DND-41 (cell line): ENCODE data around the gene STT3B.

Source experiments
- ATAC-seq: fragments of 200-7000 bp; cut with Tn5 transposase; 3 replicates; pipeline ENCODE4 v1.9.1; 2021; ENCODE audit warnings: low read depth; ENCODE audit not compliant: insufficient read depth
- DNase-seq: peaks from one replicate; pipeline ENCODE4 v3.0.0-alpha.2; 2020
- H2AFZ ChIP-seq: 2 replicates; pipeline ENCODE4 v1.6.0; 2012; ENCODE audit warnings: low read depth, low read length
- H3K27ac ChIP-seq: 2 replicates; pipeline ENCODE4 v1.5.1; 2012; ENCODE audit warnings: low read length, inconsistent platforms
- H3K27me3 ChIP-seq: fragments of 200-600 bp; sonication (generic); 2 replicates; pipeline ENCODE4 v1.6.0; 2012; ENCODE audit warnings: low read length, mild to moderate bottlenecking, inconsistent platforms; ENCODE audit not compliant: insufficient read depth, poor library complexity
- H3K36me3 ChIP-seq: 2 replicates; pipeline ENCODE4 v1.5.1; 2012; ENCODE audit warnings: low read length, inconsistent platforms; ENCODE audit not compliant: insufficient read depth
- H3K4me1 ChIP-seq: 2 replicates; pipeline ENCODE4 v1.5.1; 2012; ENCODE audit warnings: mild to moderate bottlenecking, low read length; ENCODE audit not compliant: insufficient read depth
- H3K4me2 ChIP-seq: 2 replicates; pipeline ENCODE4 v1.6.0; 2012; ENCODE audit warnings: mild to moderate bottlenecking, moderate library complexity, low read length, inconsistent platforms; ENCODE audit not compliant: insufficient read depth
- H3K4me3 ChIP-seq, 2 experiments: fragments of 200-600 bp in 1 of 2; shearing (Covaris generic) in 1 of 2; 2 replicates each; pipeline ENCODE4 v1.5.1; 2012 to 2016; ENCODE audit warnings: inconsistent platforms in 2 of 2, low read length in 2 of 2, mild to moderate bottlenecking in 2 of 2, low read depth in 1 of 2, moderate library complexity in 1 of 2
- H3K79me2 ChIP-seq: 2 replicates; pipeline ENCODE4 v1.6.0; 2012; ENCODE audit warnings: low read length, inconsistent platforms; ENCODE audit not compliant: insufficient read depth
- H3K9ac ChIP-seq: 2 replicates; pipeline ENCODE4 v1.6.0; 2012; ENCODE audit warnings: low read depth, mild to moderate bottlenecking, inconsistent platforms, low read length, moderate library complexity
- H3K9me3 ChIP-seq: 2 replicates; pipeline ENCODE4 v1.5.1; 2012; ENCODE audit warnings: low read length, moderate library complexity, mild to moderate bottlenecking, inconsistent platforms; ENCODE audit not compliant: insufficient read depth, severe bottlenecking
- H4K20me1 ChIP-seq: 2 replicates; pipeline ENCODE4 v1.6.0; 2012; ENCODE audit warnings: low read length; ENCODE audit not compliant: insufficient read depth
- CTCF ChIP-seq: IDR thresholded peaks from 2 replicates; pipeline ENCODE4 v1.5.1; 2012; ENCODE audit warnings: borderline replicate concordance, low read length, moderate library complexity, mild to moderate bottlenecking; ENCODE audit not compliant: poor library complexity, severe bottlenecking; ENCODE audit errors: extremely low read depth
- EZH2 ChIP-seq: IDR thresholded peaks from 3 replicates; pipeline ENCODE4 v1.6.1; 2012; ENCODE audit warnings: borderline replicate concordance, low read depth, mild to moderate bottlenecking, moderate library complexity, low read length, inconsistent platforms; ENCODE audit not compliant: severe bottlenecking

Gene STT3B

GRCh38 chr3:31576521-31576920 lies 43.8 kb downstream of the STT3B start:
- H3K4me3 ChIP-seq = no peak overlapping the region
- peaks cover 97% of the 10 kb centered on the region for H3K79me2 ChIP-seq
- no peak overlapping the region for H3K27ac ChIP-seq
- no peaks in the 10 kb centered on the region for H3K27me3 ChIP-seq
- H3K36me3 ChIP-seq = peaks cover 57% of the 10 kb centered on the region
- no peak overlapping the region for H2AFZ ChIP-seq
- no peak for ATAC-seq
- peaks cover 22% of the 10 kb centered on the region for H3K4me1 ChIP-seq
- H3K9me3 ChIP-seq = no peaks in the 10 kb centered on the region
- H4K20me1 ChIP-seq = peaks cover 58% of the 10 kb centered on the region
- no peak overlapping the region for H3K9ac ChIP-seq
- no peak overlapping the region for H3K4me2 ChIP-seq
- DNase-seq = no peak
- no peak for TF ChIP-seq EZH2
- TF ChIP-seq CTCF = no peak

DNA sequence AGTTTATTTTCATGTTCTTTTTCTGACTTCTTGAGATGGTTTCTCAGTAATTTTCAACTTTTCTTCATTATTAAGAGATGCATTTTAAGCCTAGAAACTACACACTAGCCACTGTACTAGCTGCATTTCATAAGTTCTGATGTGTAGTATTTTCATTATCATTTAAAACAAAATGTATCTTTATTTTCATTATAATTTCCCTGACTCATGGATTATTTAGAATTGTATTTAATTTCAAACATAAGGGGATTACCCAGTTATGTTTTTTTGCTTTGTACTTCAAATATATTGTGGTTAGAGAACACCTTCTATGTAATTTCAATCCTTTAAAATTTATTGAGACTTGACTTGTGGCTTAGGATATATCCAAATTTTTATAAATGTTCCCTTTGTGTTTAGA lies 44.5 kb downstream of the STT3B start:
- Histone ChIP-seq H3K27me3 (no peaks in the 10 kb centered on the region), H3K4me3 (no peak overlapping the region), H3K9ac (no peak overlapping the region), H3K27ac (no peak overlapping the region), H3K4me2 (no peak overlapping the region), H2AFZ (no peak overlapping the region), H3K4me1 (peaks cover 20% of the 10 kb centered on the region), H3K9me3 (no peaks in the 10 kb centered on the region), H3K79me2 (peaks cover 100% of the 10 kb centered on the region), H3K36me3 (peaks cover 62% of the 10 kb centered on the region), H4K20me1 (peaks cover 56% of the 10 kb centered on the region)
- no peak for ATAC-seq
- TF ChIP-seq EZH2 = no peak
- TF ChIP-seq CTCF = no peak
- DNase-seq = no peak

DNA sequence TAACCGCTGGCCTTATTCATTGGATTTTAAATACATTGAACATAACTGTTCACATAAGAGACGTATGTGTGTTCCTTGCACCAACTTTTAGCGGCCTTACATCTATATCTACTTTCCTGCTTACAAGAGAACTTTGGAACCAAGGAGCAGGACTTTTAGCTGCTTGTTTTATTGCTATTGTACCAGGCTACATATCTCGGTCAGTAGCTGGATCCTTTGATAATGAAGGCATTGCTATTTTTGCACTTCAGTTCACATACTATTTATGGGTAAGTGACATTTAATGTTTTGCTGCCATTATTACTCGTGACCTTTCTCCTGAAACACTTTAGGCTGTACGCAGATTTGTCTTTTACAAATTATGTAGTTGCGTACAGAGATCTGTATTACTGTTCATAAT lies 47.1 kb downstream of the STT3B start:
- H3K79me2 ChIP-seq = peaks cover 100% of the 10 kb centered on the region
- peaks cover 87% of the 10 kb centered on the region for H3K36me3 ChIP-seq
- peaks cover 34% of the 10 kb centered on the region for H4K20me1 ChIP-seq
- H3K4me1 ChIP-seq = peaks cover 8% of the 10 kb centered on the region
- H2AFZ ChIP-seq = no peak overlapping the region
- no peak overlapping the region for H3K4me2 ChIP-seq
- H3K27me3 ChIP-seq = no peaks in the 10 kb centered on the region
- H3K9me3 ChIP-seq = peaks cover 2% of the 10 kb centered on the region
- no peak overlapping the region for H3K9ac ChIP-seq
- no peak for TF ChIP-seq EZH2
- TF ChIP-seq CTCF = no peak
- DNase-seq = no peak
- H3K27ac ChIP-seq = no peak overlapping the region
- no peak for ATAC-seq
- H3K4me3 ChIP-seq = no peak overlapping the region

- H3K9me3 ChIP-seq = peaks cover 5% of the 10 kb centered on the region
- ATAC-seq (no peak), DNase-seq (no peak)
- H3K79me2 ChIP-seq = peaks cover 100% of the 10 kb centered on the region
- no peak overlapping the region for H3K9ac ChIP-seq
- H3K4me1 ChIP-seq = peaks cover under 1% of the 10 kb centered on the region; the same call in 1 of the 2 replicates
- peaks cover 26% of the 10 kb centered on the region for H4K20me1 ChIP-seq
- no peak overlapping the region for H3K4me2 ChIP-seq
- H3K27me3 ChIP-seq = no peaks in the 10 kb centered on the region
- peaks cover 92% of the 10 kb centered on the region for H3K36me3 ChIP-seq
- no peak overlapping the region for H3K4me3 ChIP-seq
- TF ChIP-seq EZH2 (no peak), CTCF (no peak)
- no peak overlapping the region for H2AFZ ChIP-seq
- H3K27ac ChIP-seq = no peak overlapping the region
Measured at GRCh38 chr3:31580645-31581044, 47.9 kb downstream of the STT3B start.
